Cardiac muscle cell (in vitro differentiated cells and primary cell): Measurements from ENCODE around the gene HIKESHI. TPM values are rescaled to one million over a fixed set of nuclear protein-coding genes. Genes with fewer than 3 reads are reported as not detected.

Experiments used
- DNase-seq, 2 donors: peaks; one replicate each; pipeline versions ENCODE4 v3.0.0 to v3.0.0-alpha.2; 2010 to 2017; ENCODE audit warnings: low read depth in 1 of 2, low spot score in 1 of 2
- H3K27ac ChIP-seq: fragments of 200-600 bp; sonication (generic); 2 replicates; pipeline ENCODE4 v1.5.1; 2016
- H3K27me3 ChIP-seq: fragments of 200-600 bp; sonication (generic); 2 replicates; pipeline ENCODE4 v1.6.0; 2016; ENCODE audit warnings: control low read depth
- H3K36me3 ChIP-seq: fragments of 200-600 bp; sonication (generic); 2 replicates; pipeline ENCODE4 v1.5.1; 2016; ENCODE audit warnings: control low read depth
- H3K4me1 ChIP-seq: fragments of 200-600 bp; sonication (generic); 2 replicates; pipeline ENCODE4 v1.8.1; 2017; ENCODE audit warnings: low read depth, mild to moderate bottlenecking, mixed run types
- H3K4me3 ChIP-seq: fragments of 200-600 bp; sonication (generic); 2 replicates; pipeline ENCODE4 v1.5.1; 2016; ENCODE audit warnings: mild to moderate bottlenecking
- H3K9me3 ChIP-seq: fragments of 200-600 bp; sonication (generic); 2 replicates; pipeline ENCODE4 v1.5.1; 2017; ENCODE audit warnings: low read depth, mild to moderate bottlenecking, control low read depth
- polyA plus RNA-seq: library from polyadenylated mRNA; unstranded; fragments of >200 nt; fragmentation: Nextera tagmentation; extraction: Ambion mirVana; gene quantifications from 2 replicates; pipeline ENCODE4 v1.2.1, GENCODE V29; 2016
- total RNA-seq: library from RNA; depleted of rRNA; stranded (reverse); fragments of >200 nt; gene quantifications from 2 replicates; pipeline ENCODE4 v1.2.3, GENCODE V29; 2016
- TF ChIP-seq, protein P1 (sequence below): IDR thresholded peaks from 2 replicates; pipeline ENCODE4 v1.5.1; 2012; ENCODE audit warnings: low read depth, mild to moderate bottlenecking, low read length

HIKESHI gene
- total and polyA plus RNA-seq, 2 experiments from 2014 or later = 39.8 to 111 TPM

DNA sequence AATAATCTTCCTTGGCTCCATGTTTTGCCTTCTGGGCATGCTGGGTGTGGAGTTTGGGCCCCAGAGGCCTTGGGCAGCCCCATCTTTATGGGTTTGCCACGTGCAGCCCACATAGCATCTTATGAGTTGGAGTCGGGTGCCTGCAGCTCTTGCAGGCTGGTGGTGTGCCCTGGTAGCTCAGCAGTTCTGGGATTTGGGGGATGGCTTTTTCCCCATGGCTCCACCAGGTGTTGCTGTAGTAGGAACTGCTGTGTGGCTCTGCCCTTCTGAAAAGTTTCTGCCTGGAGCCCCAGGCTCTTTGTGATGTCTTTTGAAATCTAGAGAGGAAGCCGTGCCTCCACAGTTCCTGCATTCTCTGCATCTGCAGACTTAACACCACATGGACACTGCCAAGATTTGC is 40.7 kb upstream of the HIKESHI start:
- Histone ChIP-seq H3K36me3 (peaks cover 21% of the 10 kb centered on the region), H3K9me3 (no peaks in the 10 kb centered on the region), H3K27me3 (no peaks in the 10 kb centered on the region), H3K27ac (no peak overlapping the region), H3K4me3 (no peak overlapping the region), H3K4me1 (no peaks in the 10 kb centered on the region)
- TF ChIP-seq, protein P1, sequence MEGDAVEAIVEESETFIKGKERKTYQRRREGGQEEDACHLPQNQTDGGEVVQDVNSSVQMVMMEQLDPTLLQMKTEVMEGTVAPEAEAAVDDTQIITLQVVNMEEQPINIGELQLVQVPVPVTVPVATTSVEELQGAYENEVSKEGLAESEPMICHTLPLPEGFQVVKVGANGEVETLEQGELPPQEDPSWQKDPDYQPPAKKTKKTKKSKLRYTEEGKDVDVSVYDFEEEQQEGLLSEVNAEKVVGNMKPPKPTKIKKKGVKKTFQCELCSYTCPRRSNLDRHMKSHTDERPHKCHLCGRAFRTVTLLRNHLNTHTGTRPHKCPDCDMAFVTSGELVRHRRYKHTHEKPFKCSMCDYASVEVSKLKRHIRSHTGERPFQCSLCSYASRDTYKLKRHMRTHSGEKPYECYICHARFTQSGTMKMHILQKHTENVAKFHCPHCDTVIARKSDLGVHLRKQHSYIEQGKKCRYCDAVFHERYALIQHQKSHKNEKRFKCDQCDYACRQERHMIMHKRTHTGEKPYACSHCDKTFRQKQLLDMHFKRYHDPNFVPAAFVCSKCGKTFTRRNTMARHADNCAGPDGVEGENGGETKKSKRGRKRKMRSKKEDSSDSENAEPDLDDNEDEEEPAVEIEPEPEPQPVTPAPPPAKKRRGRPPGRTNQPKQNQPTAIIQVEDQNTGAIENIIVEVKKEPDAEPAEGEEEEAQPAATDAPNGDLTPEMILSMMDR = no peak
- no peak for DNase-seq

DNA sequence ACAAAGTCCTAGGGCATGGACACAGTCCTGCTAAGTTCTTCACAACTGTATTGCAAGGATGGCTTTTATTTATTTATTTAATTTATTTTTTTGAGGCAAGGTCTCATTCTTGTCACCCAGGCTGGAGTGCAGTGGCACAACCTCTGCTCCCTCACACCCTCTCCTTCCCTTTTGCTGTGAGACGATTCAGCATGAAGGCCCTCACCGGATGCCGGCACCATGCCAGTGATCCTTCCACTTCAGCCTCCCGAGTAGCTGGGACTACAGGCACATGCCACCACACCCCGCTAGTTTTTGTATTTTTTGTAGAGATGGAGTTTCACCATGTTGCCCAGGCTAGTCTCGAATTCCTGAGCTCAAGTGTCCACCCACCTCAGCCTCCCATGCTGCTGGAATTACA is 39.7 kb upstream of the HIKESHI start:
- TF ChIP-seq, protein P1 = no peak
- no peak overlapping the region for H3K27ac ChIP-seq
- H3K27me3 ChIP-seq = no peaks in the 10 kb centered on the region
- H3K9me3 ChIP-seq = no peaks in the 10 kb centered on the region
- peaks cover 21% of the 10 kb centered on the region for H3K36me3 ChIP-seq
- H3K4me3 ChIP-seq = no peak overlapping the region
- H3K4me1 ChIP-seq = no peaks in the 10 kb centered on the region
- DNase-seq = no peak

- Histone ChIP-seq H3K36me3 (peaks cover 19% of the 10 kb centered on the region), H3K27me3 (no peaks in the 10 kb centered on the region), H3K27ac (no peak overlapping the region), H3K4me3 (no peak overlapping the region), H3K4me1 (no peaks in the 10 kb centered on the region), H3K9me3 (no peaks in the 10 kb centered on the region)
- TF ChIP-seq, protein P1 = no peak
- no peak for DNase-seq
Observed at GRCh38 chr11:86264649-86265048, 37.4 kb upstream of the HIKESHI start.

GRCh38 chr11:86265194-86265593 is 36.8 kb upstream of the HIKESHI start:
- no peak for DNase-seq
- no peaks in the 10 kb centered on the region for H3K4me1 ChIP-seq
- TF ChIP-seq, protein P1 = no peak
- peaks cover 20% of the 10 kb centered on the region for H3K36me3 ChIP-seq
- no peak overlapping the region for H3K4me3 ChIP-seq
- H3K27me3 ChIP-seq = no peaks in the 10 kb centered on the region
- no peaks in the 10 kb centered on the region for H3K9me3 ChIP-seq
- no peak overlapping the region for H3K27ac ChIP-seq

- Histone ChIP-seq H3K4me1 (no peaks in the 10 kb centered on the region), H3K36me3 (peaks cover 20% of the 10 kb centered on the region), H3K9me3 (no peaks in the 10 kb centered on the region), H3K27me3 (no peaks in the 10 kb centered on the region), H3K4me3 (no peak overlapping the region), H3K27ac (no peak overlapping the region)
- TF ChIP-seq, protein P1 = no peak
- no peak for DNase-seq
Observed at GRCh38 chr11:86269645-86270044, 32.4 kb upstream of the HIKESHI start.

DNA sequence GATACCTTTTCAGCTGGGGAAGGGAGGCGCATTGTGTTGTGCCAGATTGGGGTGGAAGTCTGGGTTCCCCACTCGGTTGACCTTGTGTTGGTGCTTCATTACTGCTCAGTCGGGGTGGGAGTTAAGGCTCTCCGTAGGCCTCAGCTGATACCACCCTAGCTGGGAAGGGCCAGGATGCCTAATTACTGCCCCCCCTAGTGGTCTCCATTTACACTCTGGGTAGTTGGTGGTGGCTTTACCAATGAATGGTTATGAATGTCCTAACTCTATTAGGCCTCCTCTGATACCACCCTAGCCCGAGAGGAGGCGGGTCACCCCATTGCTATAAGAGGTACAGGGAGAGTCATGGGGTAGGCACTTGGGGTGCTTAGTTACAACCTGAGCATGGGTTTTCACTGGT is 27.5 kb upstream of the HIKESHI start:
- H3K27ac ChIP-seq = no peak overlapping the region
- no peak overlapping the region for H3K4me3 ChIP-seq
- TF ChIP-seq, protein P1 = peak; percentile 23
- H3K4me1 ChIP-seq = no peaks in the 10 kb centered on the region
- H3K27me3 ChIP-seq = no peaks in the 10 kb centered on the region
- DNase-seq = peak in 1 of 2 donors; percentile 34
- no peaks in the 10 kb centered on the region for H3K9me3 ChIP-seq
- H3K36me3 ChIP-seq = peaks cover 18% of the 10 kb centered on the region
